Spinal cord (tissue), 10 donors: ENCODE measurements around the gene TPST1. TPM values are rescaled to one million over a fixed set of nuclear protein-coding genes. Genes with fewer than 3 reads are reported as not detected.
"Not testable (repeated sequence)": the region's sequence is repeated elsewhere in the genome, so short reads cannot be mapped to it uniquely, and the experiment has no call there.

Source experiments
- DNase-seq, 6 donors: peaks; one replicate each; pipeline versions ENCODE4 v3.0.0 to v3.0.0-alpha.2; 2013 to 2015; ENCODE audit warnings: low spot score in 6 of 6, low read depth in 4 of 6
- H3K27ac ChIP-seq: one replicate; pipeline ENCODE4 v1.5.1; 2013; ENCODE audit warnings: low read depth, low read length, control low read depth
- H3K27me3 ChIP-seq: one replicate; pipeline ENCODE4 v1.6.1; 2013; ENCODE audit warnings: low read length; ENCODE audit not compliant: control insufficient read depth, insufficient read depth
- H3K36me3 ChIP-seq: one replicate; pipeline ENCODE4 v1.6.1; 2013; ENCODE audit warnings: low read length; ENCODE audit not compliant: control insufficient read depth, insufficient read depth
- H3K4me1 ChIP-seq: one replicate; pipeline ENCODE4 v1.6.1; 2013; ENCODE audit warnings: low read length; ENCODE audit not compliant: control insufficient read depth, insufficient read depth
- H3K4me3 ChIP-seq: one replicate; pipeline ENCODE4 v1.5.1; 2013; ENCODE audit warnings: low read depth, low read length, control low read depth
- H3K9me3 ChIP-seq: one replicate; pipeline ENCODE4 v1.6.1; 2013; ENCODE audit warnings: low read length; ENCODE audit not compliant: control insufficient read depth, insufficient read depth
- WGBS: methylation state at CpG from one replicate; pipeline ENCODE4 v1.1.5; 2013; ENCODE audit warnings: missing lambda C conversion rate; ENCODE audit not compliant: insufficient coverage; 5-methylcytosine and 5-hydroxymethylcytosine counted together
- polyA plus RNA-seq, 2 donors: library from polyadenylated mRNA; unstranded; fragments of 120-200 nt; gene quantifications; one replicate each; pipeline ENCODE4 v1.2.1, GENCODE V29; 2013; ENCODE audit not compliant: insufficient read length in 2 of 2
- total RNA-seq, 2 donors: library from RNA; depleted of rRNA in 1 of 2; stranded (reverse); fragments of 120-200 nt in 1 of 2; fragments of >200 nt in 1 of 2; gene quantifications; one replicate each; pipeline versions ENCODE4 v1.2.3 to v1.2.4, GENCODE V29; 2013 to 2014
- donor health status: healthy.

TPST1 gene
- total and polyA plus RNA-seq, 4 donors, result 47.9 to 77.4 (median 55.0) TPM

DNA sequence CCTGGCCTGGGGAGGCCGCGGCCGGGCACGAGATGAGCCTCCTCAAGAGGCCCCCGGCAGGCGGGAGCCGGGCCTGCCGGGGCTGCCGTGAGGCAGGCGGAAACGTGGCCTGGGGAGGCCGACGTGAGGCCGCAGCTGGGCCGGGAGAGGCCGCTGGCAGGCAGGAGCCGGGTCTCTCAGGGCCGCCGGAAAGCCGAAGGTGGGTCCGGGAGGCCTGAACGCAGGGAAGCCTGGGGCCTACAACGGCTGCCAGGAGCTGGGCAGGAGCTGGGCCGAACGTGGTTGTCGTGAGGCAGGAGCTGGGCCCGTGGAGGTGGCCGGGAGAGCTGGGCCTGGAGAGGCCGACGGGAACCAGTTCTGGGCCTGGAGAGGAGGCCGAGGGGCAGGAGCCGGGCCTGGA lies 171.9 kb downstream of the TPST1 start:
- DNase-seq, result no peak
- WGBS, result 97% methylated on average over 32 of the region's 32 CpGs
- Histone ChIP-seq H3K9me3 (peaks cover 5% of the 10 kb centered on the region), H3K27ac (no peak overlapping the region), H3K4me1 (no peaks in the 10 kb centered on the region), H3K27me3 (no peaks in the 10 kb centered on the region), H3K36me3 (peaks cover 35% of the 10 kb centered on the region), H3K4me3 (no peak overlapping the region)

DNA sequence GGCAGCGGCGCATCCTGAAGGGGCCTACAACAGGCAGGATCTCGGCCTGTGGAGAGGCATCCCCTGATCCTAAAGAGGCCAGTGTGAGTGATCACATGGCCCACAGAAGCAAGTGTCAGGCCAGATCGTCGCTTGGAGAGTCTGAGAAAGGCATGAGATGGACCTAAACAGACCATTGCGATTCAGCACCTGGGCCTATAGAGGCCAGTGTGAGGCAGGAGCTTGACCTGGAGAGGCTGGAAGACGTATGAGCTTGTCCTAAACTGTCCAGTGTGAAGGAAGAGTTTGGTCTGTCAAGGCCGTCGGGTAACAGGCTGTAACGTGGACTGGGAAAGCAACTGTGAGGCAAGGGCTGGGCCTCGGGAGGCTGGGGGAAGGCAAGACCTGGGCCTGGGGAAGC lies 172.6 kb downstream of the TPST1 start:
- Histone ChIP-seq H3K9me3 (peaks cover 5% of the 10 kb centered on the region), H3K27me3 (no peaks in the 10 kb centered on the region), H3K36me3 (peaks cover 35% of the 10 kb centered on the region), H3K27ac (no peak overlapping the region), H3K4me1 (no peaks in the 10 kb centered on the region), H3K4me3 (no peak overlapping the region)
- DNase-seq, result no peak
- WGBS, result 94% methylated on average over 11 of the region's 11 CpGs

DNA sequence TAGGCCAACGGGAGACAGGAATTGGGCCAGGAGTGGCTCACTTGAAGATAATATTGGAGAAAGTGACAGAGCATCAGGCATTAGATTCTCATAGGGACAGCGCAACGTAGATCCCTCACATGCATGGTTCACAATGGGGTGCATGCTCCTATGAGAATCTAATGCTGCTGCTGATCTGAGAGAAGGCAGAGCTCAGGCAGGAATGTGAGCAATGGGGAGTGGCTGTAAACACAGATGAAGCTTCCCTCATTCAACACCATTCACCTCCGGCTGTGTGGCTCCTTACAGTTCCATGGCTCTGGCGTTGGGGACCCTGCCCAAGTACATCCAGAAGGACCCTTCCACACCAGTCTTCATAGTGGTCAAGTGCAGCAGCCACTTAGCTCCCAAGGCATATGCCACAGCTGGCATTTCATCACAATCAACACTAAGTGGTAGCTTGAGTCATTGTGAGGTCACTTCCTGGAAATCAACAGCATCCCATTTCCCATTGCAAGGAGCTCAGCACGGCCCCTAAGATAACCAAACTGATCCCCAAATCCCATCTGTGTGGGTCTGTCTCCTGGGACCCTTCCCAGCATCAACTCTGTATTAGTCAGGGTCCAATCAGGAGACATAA lies 174.5 kb downstream of the TPST1 start:
- no peak overlapping the region for H3K27ac ChIP-seq
- no peaks in the 10 kb centered on the region for H3K4me1 ChIP-seq
- 91% methylated on average over 2 of the region's 6 CpGs for WGBS
- H3K4me3 ChIP-seq, result no peak overlapping the region
- H3K27me3 ChIP-seq, result no peaks in the 10 kb centered on the region
- H3K9me3 ChIP-seq, result peaks cover 5% of the 10 kb centered on the region
- peaks cover 35% of the 10 kb centered on the region for H3K36me3 ChIP-seq
- no peak for DNase-seq

DNA sequence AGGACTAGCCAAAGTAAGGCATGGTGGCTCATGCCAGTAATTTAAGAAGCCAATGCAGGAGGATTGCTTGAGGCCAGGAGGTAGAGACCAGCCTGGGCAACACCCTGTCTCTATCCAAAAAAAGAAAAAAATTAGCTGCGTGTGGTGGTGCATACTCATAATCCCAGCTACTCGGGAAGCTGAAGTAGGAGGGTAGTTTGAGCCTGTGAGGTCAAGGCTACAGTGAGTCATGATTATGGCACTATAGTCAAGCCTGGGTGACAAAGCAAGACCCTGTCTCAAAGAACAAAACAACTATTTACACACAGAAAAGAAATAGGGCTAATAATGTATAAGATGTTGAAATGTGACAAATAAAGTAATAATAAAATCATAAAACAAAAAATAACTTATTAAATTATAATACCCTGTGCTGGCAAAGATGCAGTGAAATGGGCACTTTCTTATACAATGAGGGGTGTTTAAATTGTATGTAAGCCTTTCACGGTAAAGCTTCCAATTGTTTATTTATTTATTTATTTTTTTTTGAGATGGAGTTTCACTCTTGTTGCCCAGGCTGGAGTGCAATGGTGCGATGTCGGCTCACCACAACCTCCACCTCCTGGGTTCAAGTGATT lies 175.2 kb downstream of the TPST1 start:
- no CpG with 5 or more reads among the region's 5 CpGs for WGBS
- DNase-seq, result no peak
- no peaks in the 10 kb centered on the region for H3K4me1 ChIP-seq
- peaks cover 5% of the 10 kb centered on the region for H3K9me3 ChIP-seq
- no peak overlapping the region for H3K27ac ChIP-seq
- H3K36me3 ChIP-seq, result peaks cover 35% of the 10 kb centered on the region
- H3K4me3 ChIP-seq, result no peak overlapping the region
- no peaks in the 10 kb centered on the region for H3K27me3 ChIP-seq

DNA sequence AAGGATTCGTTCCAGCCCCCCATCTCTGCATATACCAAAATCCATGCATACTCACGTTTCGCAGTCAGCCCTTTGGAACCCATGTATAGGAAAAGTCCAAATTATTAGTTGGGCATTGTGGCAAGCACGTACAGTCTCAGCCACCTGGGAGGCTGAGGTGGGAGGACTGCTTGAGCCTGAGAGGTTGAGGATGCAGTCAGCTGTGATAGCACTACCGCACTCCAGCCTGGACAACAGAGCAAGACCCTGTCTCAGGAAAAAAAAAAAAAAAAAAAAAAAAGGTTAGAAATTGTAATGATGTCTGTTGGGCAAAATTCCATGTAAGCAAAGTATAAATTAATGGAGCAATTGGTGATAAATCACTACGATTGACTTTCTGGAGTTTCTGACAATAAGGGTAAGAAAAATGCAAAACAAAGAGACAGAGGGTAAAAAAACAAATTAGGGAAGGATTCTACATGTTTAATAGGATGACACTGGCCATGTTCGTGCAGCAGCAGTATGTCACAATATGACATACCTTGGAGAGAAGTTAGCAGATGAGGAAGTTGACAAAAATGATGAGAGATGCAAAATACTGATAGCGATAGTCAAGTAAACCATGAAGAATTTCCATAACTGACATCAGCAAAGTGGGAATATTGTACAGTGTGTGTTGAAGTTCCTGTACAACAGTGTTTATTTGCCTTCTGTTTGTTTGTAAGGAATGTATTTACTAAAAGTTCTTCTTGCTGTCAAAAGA lies 177.2 kb downstream of the TPST1 start:
- H3K36me3 ChIP-seq, result peaks cover 25% of the 10 kb centered on the region
- WGBS, result 92% methylated on average over 5 of the region's 8 CpGs
- not testable (repeated sequence) for H3K9me3 ChIP-seq, H3K27ac ChIP-seq, DNase-seq, H3K4me3 ChIP-seq, H3K27me3 ChIP-seq, H3K4me1 ChIP-seq

DNA sequence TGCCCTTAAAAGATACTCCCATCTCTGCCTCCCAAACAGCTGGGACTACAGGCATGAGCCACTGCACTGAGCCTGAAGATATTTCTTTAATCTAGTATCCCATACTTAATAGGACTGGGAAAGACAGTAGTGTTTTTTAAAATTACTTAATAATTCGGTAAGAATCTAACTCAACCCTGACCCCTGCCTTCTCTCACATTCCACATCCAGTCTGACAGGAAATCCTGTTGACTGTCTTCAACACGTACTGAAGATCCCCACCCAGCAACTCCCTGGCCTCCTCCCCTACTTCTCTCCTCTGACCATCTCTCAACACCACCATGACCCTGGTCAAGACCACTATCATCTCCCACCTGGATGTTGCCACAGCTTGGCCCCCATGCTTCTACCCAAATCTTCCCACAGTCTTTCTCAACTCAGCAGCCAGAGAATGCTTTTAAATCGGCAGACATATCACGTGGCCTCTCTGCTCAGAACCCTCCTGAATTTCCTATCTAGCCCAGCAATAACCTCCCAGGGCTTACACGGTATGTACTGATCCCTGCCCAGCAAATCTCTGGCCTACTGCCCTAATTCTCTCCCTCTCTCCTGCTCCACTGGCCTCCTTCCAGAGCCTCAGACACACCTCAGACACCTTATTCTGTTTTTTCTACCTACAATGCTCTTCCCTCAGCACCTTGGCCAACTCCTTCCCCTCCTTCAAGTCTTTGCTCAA lies 180.2 kb downstream of the TPST1 start:
- not testable (repeated sequence) for H3K27me3 ChIP-seq, H3K4me3 ChIP-seq, H3K9me3 ChIP-seq, DNase-seq, H3K27ac ChIP-seq, H3K36me3 ChIP-seq, H3K4me1 ChIP-seq
- WGBS, result 88% methylated on average over 5 of the region's 5 CpGs

DNA sequence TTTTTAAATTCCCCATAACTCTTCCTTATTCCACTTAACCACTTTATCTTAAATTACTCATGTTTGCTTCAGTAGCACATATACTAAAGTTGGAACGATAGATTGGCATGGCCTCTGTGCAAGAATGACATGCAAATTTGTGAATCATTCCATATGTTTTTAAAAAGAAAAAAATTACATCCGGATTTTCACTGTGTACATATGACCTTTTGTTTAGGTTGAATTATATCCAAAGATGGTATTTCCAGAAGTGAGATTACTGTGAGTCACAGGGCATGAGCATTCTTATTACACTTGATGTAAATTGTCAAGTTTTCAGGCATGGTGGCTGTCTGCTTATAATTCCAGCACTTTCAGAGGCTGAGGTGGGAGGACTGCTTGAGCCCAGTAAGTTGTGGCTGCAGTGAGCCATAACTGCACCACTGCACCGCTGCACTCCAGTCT lies 190.0 kb downstream of the TPST1 start:
- not testable (repeated sequence) for H3K27me3 ChIP-seq, H3K36me3 ChIP-seq, H3K27ac ChIP-seq, H3K4me1 ChIP-seq, DNase-seq, H3K9me3 ChIP-seq, H3K4me3 ChIP-seq
- WGBS, result no CpG with 5 or more reads among the region's 3 CpGs

DNA sequence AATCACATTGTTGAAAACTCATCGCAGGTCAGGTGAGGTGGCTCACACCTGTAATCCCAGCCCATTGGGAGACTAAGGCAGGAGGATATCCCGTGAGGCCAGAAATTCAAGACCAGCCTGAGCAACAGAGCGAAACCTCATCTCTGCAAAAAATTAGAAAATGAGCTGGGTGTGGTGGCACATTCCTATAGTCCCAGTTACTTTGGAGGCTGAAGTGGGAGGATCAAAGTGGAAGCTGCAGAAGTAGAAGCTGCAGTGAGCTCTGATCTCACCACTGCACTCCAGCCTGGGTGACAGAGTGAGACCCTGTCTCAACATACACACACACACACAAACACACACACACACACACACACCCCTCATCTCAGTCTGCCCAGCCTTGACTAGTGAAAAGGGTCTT lies 190.9 kb downstream of the TPST1 start:
- not testable (repeated sequence) for H3K36me3 ChIP-seq, H3K27me3 ChIP-seq, H3K4me3 ChIP-seq, H3K27ac ChIP-seq, H3K9me3 ChIP-seq, H3K4me1 ChIP-seq, DNase-seq
- 100% methylated on average over 3 of the region's 3 CpGs for WGBS

DNA sequence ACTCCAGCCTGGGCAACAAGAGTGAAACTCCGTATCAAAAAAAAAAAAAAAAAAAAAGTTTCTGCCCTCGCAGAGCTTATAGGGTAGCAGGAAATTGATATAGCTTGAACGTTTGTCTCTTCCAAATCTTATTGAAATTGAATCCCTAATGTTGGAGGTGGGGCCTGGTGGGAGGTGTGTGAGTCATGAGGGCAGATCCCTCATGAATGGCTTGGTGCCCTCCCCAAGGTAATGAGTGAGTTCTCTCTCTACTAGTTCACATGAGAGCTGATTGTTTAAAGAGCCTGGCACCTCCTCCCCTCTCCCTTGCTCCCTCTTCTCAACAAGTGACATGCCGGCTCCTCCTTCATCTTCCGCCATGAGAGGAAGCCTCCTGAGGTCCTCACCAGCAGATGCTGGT lies 193.7 kb downstream of the TPST1 start:
- not testable (repeated sequence) for H3K4me1 ChIP-seq, H3K27ac ChIP-seq, H3K9me3 ChIP-seq, DNase-seq, H3K36me3 ChIP-seq, H3K4me3 ChIP-seq, H3K27me3 ChIP-seq
- WGBS, result 96% methylated on average over 2 of the region's 5 CpGs
